Measurements from ENCODE around the gene SPOCK1. TPM values are rescaled to one million over a fixed set of nuclear protein-coding genes. Genes with fewer than 3 reads are reported as not detected.

The SPOCK1 gene
- total and polyA plus RNA-seq, 2 experiments from 2014 or later, result 5.6 to 10.1 TPM

GRCh38 chr5:137182576-137182975 lies 316.6 kb downstream of the SPOCK1 start:
- no peaks in the 10 kb centered on the region for H3K9me2 ChIP-seq (replicated peaks; ENCODE audit: insufficient read depth)
- no peak overlapping the region for H3K27ac ChIP-seq
- peaks cover 3% of the 10 kb centered on the region for H3K4me1 ChIP-seq (ENCODE audit: insufficient read depth)
- no peaks in the 10 kb centered on the region for H4K20me1 ChIP-seq (ENCODE audit: insufficient read depth, poor library complexity, severe bottlenecking)
- no peaks in the 10 kb centered on the region for H3K36me3 ChIP-seq (replicated peaks; ENCODE audit: insufficient read depth, low read depth)
- DNase-seq (ENCODE audit: low spot score), result no peak
- WGBS (ENCODE audit: low lambda C conversion rate, missing lambda C conversion rate), result 90% methylated on average over 3 of the region's 3 CpGs
- no peak overlapping the region for H2AFZ ChIP-seq
- H3K4me2 ChIP-seq, result no peak overlapping the region
- no peak overlapping the region for H3K4me3 ChIP-seq
- no peak for TF ChIP-seq EZH2phosphoT487 (IDR thresholded peaks at IDR 0.05; ENCODE audit: low read depth, severe bottlenecking, unreplicated experiment)
- TF ChIP-seq, protein P1, sequence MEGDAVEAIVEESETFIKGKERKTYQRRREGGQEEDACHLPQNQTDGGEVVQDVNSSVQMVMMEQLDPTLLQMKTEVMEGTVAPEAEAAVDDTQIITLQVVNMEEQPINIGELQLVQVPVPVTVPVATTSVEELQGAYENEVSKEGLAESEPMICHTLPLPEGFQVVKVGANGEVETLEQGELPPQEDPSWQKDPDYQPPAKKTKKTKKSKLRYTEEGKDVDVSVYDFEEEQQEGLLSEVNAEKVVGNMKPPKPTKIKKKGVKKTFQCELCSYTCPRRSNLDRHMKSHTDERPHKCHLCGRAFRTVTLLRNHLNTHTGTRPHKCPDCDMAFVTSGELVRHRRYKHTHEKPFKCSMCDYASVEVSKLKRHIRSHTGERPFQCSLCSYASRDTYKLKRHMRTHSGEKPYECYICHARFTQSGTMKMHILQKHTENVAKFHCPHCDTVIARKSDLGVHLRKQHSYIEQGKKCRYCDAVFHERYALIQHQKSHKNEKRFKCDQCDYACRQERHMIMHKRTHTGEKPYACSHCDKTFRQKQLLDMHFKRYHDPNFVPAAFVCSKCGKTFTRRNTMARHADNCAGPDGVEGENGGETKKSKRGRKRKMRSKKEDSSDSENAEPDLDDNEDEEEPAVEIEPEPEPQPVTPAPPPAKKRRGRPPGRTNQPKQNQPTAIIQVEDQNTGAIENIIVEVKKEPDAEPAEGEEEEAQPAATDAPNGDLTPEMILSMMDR (IDR thresholded peaks at IDR 0.05; ENCODE audit: poor library complexity), result no peak
- TF ChIP-seq EZH2 (IDR thresholded peaks at IDR 0.05; ENCODE audit: borderline replicate concordance), result no peak
- H3K79me2 ChIP-seq, result no peaks in the 10 kb centered on the region
- no peaks in the 10 kb centered on the region for H3K9me3 ChIP-seq (ENCODE audit: low read depth)
- no peaks in the 10 kb centered on the region for H3K27me3 ChIP-seq

- Histone ChIP-seq H3K79me2 (no peaks in the 10 kb centered on the region), H3K9me3 (ENCODE audit: low read depth) (no peaks in the 10 kb centered on the region), H4K20me1 (ENCODE audit: insufficient read depth, poor library complexity, severe bottlenecking) (no peaks in the 10 kb centered on the region), H3K4me1 (ENCODE audit: insufficient read depth) (peaks cover 3% of the 10 kb centered on the region), H3K4me2 (no peak overlapping the region), H3K9me2 (replicated peaks; ENCODE audit: insufficient read depth) (no peaks in the 10 kb centered on the region), H3K27me3 (no peaks in the 10 kb centered on the region), H2AFZ (no peak overlapping the region), H3K27ac (no peak overlapping the region), H3K4me3 (no peak overlapping the region), H3K36me3 (replicated peaks; ENCODE audit: insufficient read depth, low read depth) (no peaks in the 10 kb centered on the region)
- DNase-seq (ENCODE audit: low spot score), result no peak
- 18% methylated on average over 2 of the region's 2 CpGs for WGBS (ENCODE audit: low lambda C conversion rate, missing lambda C conversion rate)
- TF ChIP-seq EZH2phosphoT487 (IDR thresholded peaks at IDR 0.05; ENCODE audit: low read depth, severe bottlenecking, unreplicated experiment), result no peak
- TF ChIP-seq, protein P1 (IDR thresholded peaks at IDR 0.05; ENCODE audit: poor library complexity), result no peak
Observed at GRCh38 chr5:137181667-137182066, 317.5 kb downstream of the SPOCK1 start.

DNA sequence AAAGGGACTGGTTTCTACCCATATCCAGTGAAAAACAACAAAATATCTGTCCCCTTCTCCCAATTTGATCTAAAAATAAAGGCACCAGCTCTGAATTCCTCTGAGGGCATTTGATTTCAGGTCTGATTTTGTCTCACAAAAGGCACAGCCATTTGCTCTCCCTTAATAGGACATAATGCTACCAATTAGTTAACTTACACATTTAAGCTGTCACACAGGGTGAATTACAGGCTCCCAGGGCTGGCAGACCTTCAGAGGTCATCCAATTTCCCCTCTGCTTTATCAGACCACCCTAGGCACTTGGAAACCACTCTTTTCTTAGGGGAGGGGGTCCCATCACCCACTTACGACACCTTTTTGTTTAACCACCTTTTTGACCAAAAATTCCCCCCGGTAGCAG lies 319.9 kb downstream of the SPOCK1 start:
- no peaks in the 10 kb centered on the region for H3K36me3 ChIP-seq (replicated peaks; ENCODE audit: insufficient read depth, low read depth)
- 68% methylated on average over 2 of the region's 2 CpGs for WGBS (ENCODE audit: low lambda C conversion rate, missing lambda C conversion rate)
- no peak for DNase-seq (ENCODE audit: low spot score)
- H3K27me3 ChIP-seq, result no peaks in the 10 kb centered on the region
- peaks cover 3% of the 10 kb centered on the region for H3K4me1 ChIP-seq (ENCODE audit: insufficient read depth)
- no peaks in the 10 kb centered on the region for H3K9me2 ChIP-seq (replicated peaks; ENCODE audit: insufficient read depth)
- no peak overlapping the region for H3K27ac ChIP-seq
- no peak for TF ChIP-seq EZH2phosphoT487 (IDR thresholded peaks at IDR 0.05; ENCODE audit: low read depth, severe bottlenecking, unreplicated experiment)
- no peaks in the 10 kb centered on the region for H3K79me2 ChIP-seq
- H4K20me1 ChIP-seq (ENCODE audit: insufficient read depth, poor library complexity, severe bottlenecking), result no peaks in the 10 kb centered on the region
- no peak overlapping the region for H3K4me3 ChIP-seq
- no peaks in the 10 kb centered on the region for H3K9me3 ChIP-seq (ENCODE audit: low read depth)
- H2AFZ ChIP-seq, result no peak overlapping the region
- no peak overlapping the region for H3K4me2 ChIP-seq

GRCh38 chr5:137176609-137177008 lies 322.5 kb downstream of the SPOCK1 start:
- Histone ChIP-seq H4K20me1 (ENCODE audit: insufficient read depth, poor library complexity, severe bottlenecking) (no peaks in the 10 kb centered on the region), H3K9me3 (ENCODE audit: low read depth) (no peaks in the 10 kb centered on the region), H3K36me3 (replicated peaks; ENCODE audit: insufficient read depth, low read depth) (no peaks in the 10 kb centered on the region), H3K9me2 (replicated peaks; ENCODE audit: insufficient read depth) (no peaks in the 10 kb centered on the region), H3K4me2 (no peak overlapping the region), H3K4me1 (ENCODE audit: insufficient read depth) (peaks cover 3% of the 10 kb centered on the region), H2AFZ (no peak overlapping the region), H3K4me3 (no peak overlapping the region), H3K27me3 (no peaks in the 10 kb centered on the region), H3K79me2 (no peaks in the 10 kb centered on the region), H3K27ac (no peak overlapping the region)
- DNase-seq (ENCODE audit: low spot score), result no peak
- WGBS (ENCODE audit: low lambda C conversion rate, missing lambda C conversion rate), result 96% methylated on average over 2 of the region's 2 CpGs
- TF ChIP-seq, protein P1 (IDR thresholded peaks at IDR 0.05; ENCODE audit: poor library complexity), result no peak
- TF ChIP-seq EZH2phosphoT487 (IDR thresholded peaks at IDR 0.05; ENCODE audit: low read depth, severe bottlenecking, unreplicated experiment), result no peak
- no peak for TF ChIP-seq EZH2 (IDR thresholded peaks at IDR 0.05; ENCODE audit: borderline replicate concordance)

All from hepatocyte (in vitro differentiated cells).